HEK293 (cell line): ENCODE results near the gene SS18L1.

Experiments
- GFI1B ChIP-seq: fragments of 450-650 bp; formaldehyde crosslinking; IDR thresholded peaks from 2 replicates; pipeline ENCODE4 v1.5.1; 2016; ENCODE audit warnings: missing biosample characterization, missing genetic modification characterization
- HOXD13 ChIP-seq: sonication (generic); formaldehyde crosslinking; IDR thresholded peaks from 2 replicates; pipeline ENCODE4 v1.8.0; 2022; ENCODE audit warnings: missing genetic modification reagents, borderline replicate concordance
- PRDM1 ChIP-seq: fragments of 450-650 bp; formaldehyde crosslinking; IDR thresholded peaks from 2 replicates; pipeline ENCODE4; 2016; ENCODE audit warnings: missing biosample characterization, missing genetic modification characterization
- PRDM2 ChIP-seq: fragments of 450-650 bp; formaldehyde crosslinking; IDR thresholded peaks from 2 replicates; pipeline ENCODE4 v1.5.1; 2016; ENCODE audit warnings: missing biosample characterization, missing genetic modification characterization, borderline replicate concordance
- PRDM6 ChIP-seq: fragments of 450-650 bp; formaldehyde crosslinking; IDR thresholded peaks from 2 replicates; pipeline ENCODE4 v1.5.1; 2017; ENCODE audit warnings: missing biosample characterization, missing genetic modification characterization
- RBAK ChIP-seq: fragments of 450-650 bp; formaldehyde crosslinking; IDR thresholded peaks from 2 replicates; pipeline ENCODE4 v1.5.1; 2016; ENCODE audit warnings: missing biosample characterization, missing genetic modification characterization
- SCRT1 ChIP-seq: fragments of 450-650 bp; formaldehyde crosslinking; IDR thresholded peaks from 2 replicates; pipeline ENCODE4 v1.5.1; 2016; ENCODE audit warnings: missing biosample characterization, missing genetic modification characterization, borderline replicate concordance
- SP2 ChIP-seq: fragments of 450-650 bp; formaldehyde crosslinking; IDR thresholded peaks from 2 replicates; pipeline ENCODE4 v1.5.1; 2016; ENCODE audit warnings: missing biosample characterization, missing genetic modification characterization
- WT1 ChIP-seq: fragments of 450-650 bp; formaldehyde crosslinking; IDR thresholded peaks from 2 replicates; pipeline ENCODE4 v1.5.1; 2016; ENCODE audit warnings: missing biosample characterization, missing genetic modification characterization
- ZBTB21 ChIP-seq: fragments of 450-650 bp; formaldehyde crosslinking; IDR thresholded peaks from 2 replicates; pipeline ENCODE4 v1.5.1; 2017; ENCODE audit warnings: missing biosample characterization, missing genetic modification characterization
- ZNF10 ChIP-seq: fragments of 450-650 bp; formaldehyde crosslinking; IDR thresholded peaks from 2 replicates; pipeline ENCODE4 v1.5.1; 2017; ENCODE audit warnings: missing biosample characterization, missing genetic modification characterization
- ZNF138 ChIP-seq: fragments of 450-650 bp; formaldehyde crosslinking; IDR thresholded peaks from 2 replicates; pipeline ENCODE4 v1.5.1; 2016; ENCODE audit warnings: missing biosample characterization, missing genetic modification characterization, borderline replicate concordance
- ZNF19 ChIP-seq: fragments of 450-650 bp; formaldehyde crosslinking; IDR thresholded peaks from 2 replicates; pipeline ENCODE4; 2016; ENCODE audit warnings: missing biosample characterization, missing genetic modification characterization, low read depth
- ZNF2 ChIP-seq: fragments of 450-650 bp; formaldehyde crosslinking; IDR thresholded peaks from 2 replicates; pipeline ENCODE4 v1.5.1; 2016; ENCODE audit warnings: missing biosample characterization, missing genetic modification characterization
- ZNF248 ChIP-seq: fragments of 450-650 bp; formaldehyde crosslinking; IDR thresholded peaks from 2 replicates; pipeline ENCODE4 v1.5.1; 2017; ENCODE audit warnings: missing biosample characterization, missing genetic modification characterization
- ZNF324 ChIP-seq: fragments of 450-650 bp; formaldehyde crosslinking; IDR thresholded peaks from 2 replicates; pipeline ENCODE4 v1.5.1; 2016; ENCODE audit warnings: missing biosample characterization, missing genetic modification characterization
- ZNF404 ChIP-seq: fragments of 450-650 bp; formaldehyde crosslinking; IDR thresholded peaks from 2 replicates; pipeline ENCODE4 v1.5.1; 2017; ENCODE audit warnings: missing biosample characterization, missing genetic modification characterization
- ZNF433 ChIP-seq: fragments of 450-650 bp; formaldehyde crosslinking; IDR thresholded peaks from 2 replicates; pipeline ENCODE4 v1.5.1; 2016; ENCODE audit warnings: missing biosample characterization, missing genetic modification characterization, low read depth
- ZNF548 ChIP-seq: fragments of 450-650 bp; formaldehyde crosslinking; IDR thresholded peaks from 2 replicates; pipeline ENCODE4 v1.5.1; 2016; ENCODE audit warnings: missing biosample characterization, missing genetic modification characterization
- ZNF560 ChIP-seq: fragments of 450-650 bp; formaldehyde crosslinking; IDR thresholded peaks from 2 replicates; pipeline ENCODE4 v1.5.1; 2017; ENCODE audit warnings: missing biosample characterization, missing genetic modification characterization, borderline replicate concordance
- ZNF571 ChIP-seq: fragments of 450-650 bp; formaldehyde crosslinking; IDR thresholded peaks from 2 replicates; pipeline ENCODE4 v1.5.0; 2017; ENCODE audit warnings: missing biosample characterization, missing genetic modification characterization
- ZNF600 ChIP-seq: fragments of 450-650 bp; formaldehyde crosslinking; IDR thresholded peaks from 2 replicates; pipeline ENCODE4 v1.5.1; 2016; ENCODE audit warnings: missing biosample characterization, missing genetic modification characterization
- ZNF664 ChIP-seq: fragments of 450-650 bp; formaldehyde crosslinking; IDR thresholded peaks from 2 replicates; pipeline ENCODE4 v1.5.1; 2016; ENCODE audit warnings: missing biosample characterization, missing genetic modification characterization
- ZNF701 ChIP-seq: fragments of 450-650 bp; formaldehyde crosslinking; IDR thresholded peaks from 2 replicates; pipeline ENCODE4 v1.5.1; 2016; ENCODE audit warnings: missing biosample characterization, missing genetic modification characterization
- ZNF76 ChIP-seq: fragments of 450-650 bp; formaldehyde crosslinking; IDR thresholded peaks from 2 replicates; pipeline ENCODE4; 2016; ENCODE audit warnings: low read depth, missing biosample characterization, missing genetic modification characterization, borderline replicate concordance
- ZNF792 ChIP-seq: fragments of 450-650 bp; formaldehyde crosslinking; IDR thresholded peaks from 2 replicates; pipeline ENCODE4 v1.5.1; 2016; ENCODE audit warnings: missing biosample characterization, missing genetic modification characterization
- ZSCAN5A ChIP-seq: fragments of 450-650 bp; formaldehyde crosslinking; IDR thresholded peaks from 2 replicates; pipeline ENCODE4 v1.5.1; 2016; ENCODE audit warnings: missing biosample characterization, missing genetic modification characterization
- TF ChIP-seq, protein P1 (sequence below): fragments of 450-650 bp; formaldehyde crosslinking; IDR thresholded peaks from 2 replicates; pipeline ENCODE4 v1.5.1; 2016; ENCODE audit warnings: missing biosample characterization, missing genetic modification characterization
- TF ChIP-seq, protein P2 (sequence below): sonication (generic); formaldehyde crosslinking; IDR thresholded peaks from 2 replicates; pipeline ENCODE4 v1.8.1; 2022; ENCODE audit warnings: mild to moderate bottlenecking, moderate library complexity, missing genetic modification reagents

SS18L1 gene

GRCh38 chr20:62165762-62166399 lies 22.3 kb downstream of the SS18L1 start (continued):
- TF ChIP-seq ZNF324 (tag by site-specific recombination) (peak; percentile 24; the same call in 1 of the 2 replicates), ZNF404 (tag by site-specific recombination) (no peak), PRDM1 (tag by site-specific recombination) (no peak), ZBTB21 (tag by site-specific recombination) (no peak), PRDM2 (tag by site-specific recombination) (no peak), ZNF571 (tag by site-specific recombination) (no peak), ZNF10 (tag by site-specific recombination) (no peak), GFI1B (tag by site-specific recombination) (no peak), ZSCAN5A (no peak), ZNF248 (tag by site-specific recombination) (no peak), ZNF792 (no peak), ZNF664 (tag by site-specific recombination) (no peak), SCRT1 (no peak), ZNF2 (no peak), HOXD13 (no peak), WT1 (tag by site-specific recombination) (0 out of 2 replicates have a peak, but pooled peaks have one; percentile 33), ZNF433 (tag by site-specific recombination) (no peak), ZNF138 (no peak), ZNF560 (tag by site-specific recombination) (no peak), ZNF701 (tag by site-specific recombination) (no peak), SP2 (tag by site-specific recombination) (peak; percentile 19; the same call in 1 of the 2 replicates), ZNF600 (tag by site-specific recombination) (peak; percentile 1; the same call in 1 of the 2 replicates), ZNF76 (tag by site-specific recombination) (peak; percentile 16; the same call in 1 of the 2 replicates), RBAK (tag by site-specific recombination) (no peak), ZNF19 (no peak), ZNF548 (no peak), PRDM6 (no peak)
- TF ChIP-seq, protein P1, sequence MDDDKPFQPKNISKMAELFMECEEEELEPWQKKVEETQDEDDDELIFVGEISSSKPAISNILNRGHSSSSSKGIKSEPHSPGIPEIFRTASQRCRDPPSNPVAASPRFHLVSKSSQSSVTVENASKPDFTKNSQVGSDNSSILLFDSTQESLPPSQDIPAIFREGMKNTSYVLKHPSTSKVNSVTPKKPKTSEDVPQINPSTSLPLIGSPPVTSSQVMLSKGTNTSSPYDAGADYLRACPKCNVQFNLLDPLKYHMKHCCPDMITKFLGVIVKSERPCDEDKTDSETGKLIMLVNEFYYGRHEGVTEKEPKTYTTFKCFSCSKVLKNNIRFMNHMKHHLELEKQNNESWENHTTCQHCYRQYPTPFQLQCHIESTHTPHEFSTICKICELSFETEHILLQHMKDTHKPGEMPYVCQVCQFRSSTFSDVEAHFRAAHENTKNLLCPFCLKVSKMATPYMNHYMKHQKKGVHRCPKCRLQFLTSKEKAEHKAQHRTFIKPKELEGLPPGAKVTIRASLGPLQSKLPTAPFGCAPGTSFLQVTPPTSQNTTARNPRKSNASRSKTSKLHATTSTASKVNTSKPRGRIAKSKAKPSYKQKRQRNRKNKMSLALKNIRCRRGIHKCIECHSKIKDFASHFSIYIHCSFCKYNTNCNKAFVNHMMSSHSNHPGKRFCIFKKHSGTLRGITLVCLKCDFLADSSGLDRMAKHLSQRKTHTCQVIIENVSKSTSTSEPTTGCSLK (tag by site-specific recombination) = no peak
- TF ChIP-seq, protein P2, sequence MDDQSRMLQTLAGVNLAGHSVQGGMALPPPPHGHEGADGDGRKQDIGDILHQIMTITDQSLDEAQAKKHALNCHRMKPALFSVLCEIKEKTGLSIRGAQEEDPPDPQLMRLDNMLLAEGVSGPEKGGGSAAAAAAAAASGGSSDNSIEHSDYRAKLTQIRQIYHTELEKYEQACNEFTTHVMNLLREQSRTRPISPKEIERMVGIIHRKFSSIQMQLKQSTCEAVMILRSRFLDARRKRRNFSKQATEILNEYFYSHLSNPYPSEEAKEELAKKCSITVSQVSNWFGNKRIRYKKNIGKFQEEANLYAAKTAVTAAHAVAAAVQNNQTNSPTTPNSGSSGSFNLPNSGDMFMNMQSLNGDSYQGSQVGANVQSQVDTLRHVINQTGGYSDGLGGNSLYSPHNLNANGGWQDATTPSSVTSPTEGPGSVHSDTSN (CRISPR knock-in tag) = no peak
